A549 (cell line): Measurements from ENCODE around the gene CATSPERZ. TPM values are rescaled to one million over a fixed set of nuclear protein-coding genes. Genes with fewer than 3 reads are reported as not detected.

Source experiments
- ATAC-seq, 2 experiments: fragments of 200-7000 bp in 1 of 2; fragments of >200 bp in 1 of 2; cut with Nextera tagmentation in 1 of 2; cut with Tn5 transposase in 1 of 2; 3 replicates each; pipeline versions ENCODE4 v1.8.0 to v1.9.1; 2018 to 2020; ENCODE audit warnings: mild to moderate bottlenecking in 1 of 2, moderate library complexity in 1 of 2
- CTCF ChIA-PET: fragments of 300-600 bp; sonication (Branson Sonifier 250); formaldehyde crosslinking; extraction: SDS; loops from one replicate; lab custom pipeline; 2021; ENCODE audit warnings: antibody characterized with exemption, inconsistent platforms; lab: Yijun Ruan, JAX
- POLR2A ChIA-PET: fragments of 350-600 bp; formaldehyde crosslinking; extraction: SDS; loops from one replicate; lab custom pipeline; 2021; ENCODE audit warnings: antibody characterized with exemption, inconsistent platforms; lab: Yijun Ruan, JAX
- DNase-seq, 2 experiments: peaks; one replicate each; pipeline versions ENCODE4 v3.0.0 to v3.0.0-alpha.2; 2011 to 2016; ENCODE audit warnings: low read depth in 1 of 2, low spot score in 1 of 2
- FAIRE-seq: peaks from 2 replicates; lab custom pipeline; 2011; peaks lifted over from hg19 to GRCh38; lab: Jason Lieb, UNC
- H3K27ac ChIP-seq, 2 experiments: fragments of >200 bp; sonication (Bioruptor Twin); formaldehyde crosslinking; 3 replicates each; pipeline ENCODE4 v1.5.1; 2016 to 2017
- H3K4me1 ChIP-seq: fragments of >200 bp; sonication (Bioruptor Twin); formaldehyde crosslinking; 3 replicates; pipeline ENCODE4 v1.6.1; 2016
- H3K4me2 ChIP-seq: fragments of >200 bp; sonication (Bioruptor Twin); formaldehyde crosslinking; 3 replicates; pipeline ENCODE4 v1.6.1; 2016
- H3K4me3 ChIP-seq: fragments of >200 bp; sonication (Bioruptor Twin); formaldehyde crosslinking; 3 replicates; pipeline ENCODE4 v1.5.1; 2016
- H3K9me3 ChIP-seq: fragments of >200 bp; sonication (Bioruptor Twin); formaldehyde crosslinking; 3 replicates; pipeline ENCODE4 v1.6.1; 2016
- CHD2 ChIP-seq: fragments of 150-350 bp; IDR thresholded peaks from 2 replicates; pipeline ENCODE4 v1.6.1; 2014; ENCODE audit warnings: low read length; ENCODE audit not compliant: partially characterized antibody
- EP300 ChIP-seq, 2 experiments: fragments of >200 bp; sonication (Bioruptor Twin); formaldehyde crosslinking; IDR thresholded peaks; 2 replicates in 1 of 2; 3 replicates in 1 of 2; pipeline ENCODE4 v1.6.1; 2016 to 2017
- ESRRA ChIP-seq: fragments of 150-350 bp; IDR thresholded peaks from 2 replicates; pipeline ENCODE4 v1.6.1; 2014; ENCODE audit warnings: mild to moderate bottlenecking, low read length, borderline replicate concordance
- FOSB ChIP-seq: fragments of 250-450 bp; sonication (Bioruptor Pico); IDR thresholded peaks from 2 replicates; pipeline ENCODE4 v1.5.0; 2020; ENCODE audit warnings: mild to moderate bottlenecking, moderate library complexity
- GATA3 ChIP-seq: IDR thresholded peaks from 2 replicates; pipeline ENCODE4 v1.6.1; 2012; ENCODE audit warnings: borderline replicate concordance
- HOXA7 ChIP-seq: fragments of 250-450 bp; sonication (Bioruptor Pico); IDR thresholded peaks from 2 replicates; pipeline ENCODE4 v1.5.0; 2020; ENCODE audit warnings: mild to moderate bottlenecking, moderate library complexity
- MAFK ChIP-seq: fragments of 450-650 bp; IDR thresholded peaks from 2 replicates; pipeline ENCODE4 v1.6.1; 2014; ENCODE audit not compliant: partially characterized antibody
- MAZ ChIP-seq: fragments of 150-350 bp; IDR thresholded peaks from 2 replicates; pipeline ENCODE4 v1.6.1; 2014; ENCODE audit warnings: antibody characterized with exemption, low read depth, low read length, borderline replicate concordance
- MYC ChIP-seq: IDR thresholded peaks from 2 replicates; pipeline ENCODE4 v1.6.1; 2012; ENCODE audit warnings: mild to moderate bottlenecking, inconsistent platforms, low read length, improper control_type of control experiment, borderline replicate concordance
- NPAS2 ChIP-seq: fragments of 250-450 bp; sonication (Bioruptor Pico); IDR thresholded peaks from 2 replicates; pipeline ENCODE4 v1.8.0; 2022; ENCODE audit warnings: mild to moderate bottlenecking, moderate library complexity, borderline replicate concordance
- NR3C1 ChIP-seq: fragments of >200 bp; sonication (Bioruptor Twin); formaldehyde crosslinking; IDR thresholded peaks from 3 replicates; pipeline ENCODE4 v1.6.1; 2017
- POLR2A ChIP-seq: IDR thresholded peaks from 2 replicates; pipeline ENCODE4 v1.6.1; 2012; ENCODE audit warnings: mild to moderate bottlenecking, low read length
- RARB ChIP-seq: fragments of 250-450 bp; sonication (Bioruptor Pico); IDR thresholded peaks from 2 replicates; pipeline ENCODE4 v1.8.0; 2021; ENCODE audit warnings: mild to moderate bottlenecking, moderate library complexity
- SREBF2 ChIP-seq: fragments of 450-650 bp; IDR thresholded peaks from 2 replicates; pipeline ENCODE4 v1.6.1; 2014; ENCODE audit warnings: mild to moderate bottlenecking, moderate library complexity
- ZNF302 ChIP-seq: fragments of 250-450 bp; sonication (Bioruptor Pico); IDR thresholded peaks from 2 replicates; pipeline ENCODE4 v1.9.0; 2021; ENCODE audit warnings: inconsistent platforms, mild to moderate bottlenecking, moderate library complexity
- ZSCAN20 ChIP-seq: fragments of 250-450 bp; sonication (Bioruptor Pico); IDR thresholded peaks from 2 replicates; pipeline ENCODE4 v1.8.0; 2022; ENCODE audit warnings: mild to moderate bottlenecking, moderate library complexity
- WGBS: methylation state at CpG from one replicate; pipeline ENCODE4 v1.1.6; 2017; ENCODE audit errors: missing lambda C conversion rate; 5-methylcytosine and 5-hydroxymethylcytosine counted together
- polyA plus RNA-seq, 4 experiments: library from polyadenylated mRNA; depleted of rRNA in 3 of 4; stranded (reverse); fragments of >200 nt; fragmentation: RNase III in 1 of 4; extraction: RNeasy Plus Mini Kit Qiagen cat#74134 plus additional on column Dnase treatment in 1 of 4; gene quantifications; 2 replicates in 3 of 4; 3 replicates in 1 of 4; pipeline ENCODE4 v1.2.3, GENCODE V29; 2011 to 2017
- TF ChIP-seq, protein P1 (sequence below): fragments of 450-650 bp; IDR thresholded peaks from 2 replicates; pipeline ENCODE4 v1.6.1; 2014; ENCODE audit warnings: antibody characterized with exemption
- TF ChIP-seq, protein P2 (sequence below): fragments of 200-600 bp; sonication (generic); IDR thresholded peaks from 2 replicates; pipeline ENCODE4 v1.6.1; 2016; ENCODE audit warnings: antibody characterized with exemption, mild to moderate bottlenecking, moderate library complexity
- TF ChIP-seq, protein P3 (sequence below): IDR thresholded peaks from 2 replicates; pipeline ENCODE4 v1.6.1; 2012; ENCODE audit warnings: low read depth, borderline replicate concordance

Gene CATSPERZ
- polyA plus RNA-seq, 2 of the 4 experiments (the other 2 are of a cell fraction), result 1.9 to 3.4 TPM

DNA sequence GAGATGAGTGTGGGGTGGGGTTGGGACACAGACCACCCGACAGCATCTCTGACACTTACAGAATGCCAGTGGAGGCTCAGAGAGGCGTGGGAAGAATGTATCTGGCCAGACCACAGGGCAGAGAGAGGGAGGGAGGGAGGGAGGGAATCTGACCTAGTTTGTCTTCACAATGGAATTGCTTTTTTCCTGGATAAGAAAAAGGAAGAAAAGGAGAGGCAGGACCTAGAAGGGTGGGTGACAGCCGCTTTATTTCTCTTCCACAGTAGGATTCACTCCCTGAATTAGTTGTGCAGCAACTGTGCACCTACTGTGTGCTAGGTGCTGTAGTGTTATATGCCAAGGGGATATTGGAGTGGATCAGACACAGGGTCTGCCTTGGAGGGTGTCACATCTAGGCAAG, 5.4 kb upstream of the CATSPERZ start:
- Histone ChIP-seq H3K4me1 (peaks cover 5% of the 10 kb centered on the region; the same call in 2 of the 3 replicates), H3K4me3 (no peak overlapping the region), H3K9me3 (no peaks in the 10 kb centered on the region), H3K4me2 (no peak overlapping the region), H3K27ac (no peak overlapping the region)
- CTCF ChIA-PET, result interaction anchor here (0.6 to 1.7 kb wide), 6 partner anchors 8 to 119 kb away, joined by 3 to 8 read pairs (median 4); no protein-coding TSS in a partner anchor
- no peak for ATAC-seq
- FAIRE-seq, result no peak
- no peak for DNase-seq
- WGBS, result 62% methylated on average over 3 of the region's 3 CpGs
- no peak for TF ChIP-seq MAFK
- TF ChIP-seq NPAS2 (CRISPR knock-in tag), result no peak
- TF ChIP-seq CHD2, result no peak
- POLR2A ChIA-PET, result interaction anchor here (1.0 kb wide), 1 partner anchor 18 kb away, joined by 4 read pairs; no protein-coding TSS in a partner anchor

DNA sequence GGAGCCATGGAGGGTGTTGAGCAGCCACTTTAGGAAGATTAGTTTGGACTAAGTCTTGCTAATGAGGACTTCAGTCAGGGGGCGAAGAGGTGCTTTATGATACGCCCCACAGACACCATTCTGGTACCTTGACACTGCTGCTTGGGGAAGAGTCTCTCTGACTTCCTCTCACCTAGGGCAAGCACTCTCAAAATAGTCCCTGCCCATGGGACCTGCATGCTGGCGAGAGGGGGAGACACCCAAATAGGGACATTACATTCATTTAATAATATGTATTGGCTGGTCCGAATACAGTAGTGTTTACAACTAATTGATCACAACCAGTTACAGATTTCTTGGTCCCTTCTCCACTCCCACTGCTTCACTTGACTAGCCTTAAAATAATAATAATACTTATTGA, 4.4 kb upstream of the CATSPERZ start:
- TF ChIP-seq MYC, result no peak
- no peak for TF ChIP-seq POLR2A
- TF ChIP-seq NR3C1, result no peak
- TF ChIP-seq RARB, result no peak
- no peak for TF ChIP-seq ZNF302 (CRISPR knock-in tag)
- TF ChIP-seq EP300 (IDR thresholded peaks at IDR 0.05), result no peak
- no peak for TF ChIP-seq GATA3
- TF ChIP-seq SREBF2, result no peak
- TF ChIP-seq, protein P1, sequence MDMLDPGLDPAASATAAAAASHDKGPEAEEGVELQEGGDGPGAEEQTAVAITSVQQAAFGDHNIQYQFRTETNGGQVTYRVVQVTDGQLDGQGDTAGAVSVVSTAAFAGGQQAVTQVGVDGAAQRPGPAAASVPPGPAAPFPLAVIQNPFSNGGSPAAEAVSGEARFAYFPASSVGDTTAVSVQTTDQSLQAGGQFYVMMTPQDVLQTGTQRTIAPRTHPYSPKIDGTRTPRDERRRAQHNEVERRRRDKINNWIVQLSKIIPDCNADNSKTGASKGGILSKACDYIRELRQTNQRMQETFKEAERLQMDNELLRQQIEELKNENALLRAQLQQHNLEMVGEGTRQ, result no peak
- TF ChIP-seq MAZ, result no peak
- TF ChIP-seq, protein P2, sequence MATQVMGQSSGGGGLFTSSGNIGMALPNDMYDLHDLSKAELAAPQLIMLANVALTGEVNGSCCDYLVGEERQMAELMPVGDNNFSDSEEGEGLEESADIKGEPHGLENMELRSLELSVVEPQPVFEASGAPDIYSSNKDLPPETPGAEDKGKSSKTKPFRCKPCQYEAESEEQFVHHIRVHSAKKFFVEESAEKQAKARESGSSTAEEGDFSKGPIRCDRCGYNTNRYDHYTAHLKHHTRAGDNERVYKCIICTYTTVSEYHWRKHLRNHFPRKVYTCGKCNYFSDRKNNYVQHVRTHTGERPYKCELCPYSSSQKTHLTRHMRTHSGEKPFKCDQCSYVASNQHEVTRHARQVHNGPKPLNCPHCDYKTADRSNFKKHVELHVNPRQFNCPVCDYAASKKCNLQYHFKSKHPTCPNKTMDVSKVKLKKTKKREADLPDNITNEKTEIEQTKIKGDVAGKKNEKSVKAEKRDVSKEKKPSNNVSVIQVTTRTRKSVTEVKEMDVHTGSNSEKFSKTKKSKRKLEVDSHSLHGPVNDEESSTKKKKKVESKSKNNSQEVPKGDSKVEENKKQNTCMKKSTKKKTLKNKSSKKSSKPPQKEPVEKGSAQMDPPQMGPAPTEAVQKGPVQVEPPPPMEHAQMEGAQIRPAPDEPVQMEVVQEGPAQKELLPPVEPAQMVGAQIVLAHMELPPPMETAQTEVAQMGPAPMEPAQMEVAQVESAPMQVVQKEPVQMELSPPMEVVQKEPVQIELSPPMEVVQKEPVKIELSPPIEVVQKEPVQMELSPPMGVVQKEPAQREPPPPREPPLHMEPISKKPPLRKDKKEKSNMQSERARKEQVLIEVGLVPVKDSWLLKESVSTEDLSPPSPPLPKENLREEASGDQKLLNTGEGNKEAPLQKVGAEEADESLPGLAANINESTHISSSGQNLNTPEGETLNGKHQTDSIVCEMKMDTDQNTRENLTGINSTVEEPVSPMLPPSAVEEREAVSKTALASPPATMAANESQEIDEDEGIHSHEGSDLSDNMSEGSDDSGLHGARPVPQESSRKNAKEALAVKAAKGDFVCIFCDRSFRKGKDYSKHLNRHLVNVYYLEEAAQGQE, result no peak
- TF ChIP-seq FOSB, result no peak
- no peak for TF ChIP-seq HOXA7 (CRISPR knock-in tag)
- TF ChIP-seq ZSCAN20, result no peak
- TF ChIP-seq, protein P3, sequence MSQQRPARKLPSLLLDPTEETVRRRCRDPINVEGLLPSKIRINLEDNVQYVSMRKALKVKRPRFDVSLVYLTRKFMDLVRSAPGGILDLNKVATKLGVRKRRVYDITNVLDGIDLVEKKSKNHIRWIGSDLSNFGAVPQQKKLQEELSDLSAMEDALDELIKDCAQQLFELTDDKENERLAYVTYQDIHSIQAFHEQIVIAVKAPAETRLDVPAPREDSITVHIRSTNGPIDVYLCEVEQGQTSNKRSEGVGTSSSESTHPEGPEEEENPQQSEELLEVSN, result no peak
- no peak for TF ChIP-seq ESRRA

DNA sequence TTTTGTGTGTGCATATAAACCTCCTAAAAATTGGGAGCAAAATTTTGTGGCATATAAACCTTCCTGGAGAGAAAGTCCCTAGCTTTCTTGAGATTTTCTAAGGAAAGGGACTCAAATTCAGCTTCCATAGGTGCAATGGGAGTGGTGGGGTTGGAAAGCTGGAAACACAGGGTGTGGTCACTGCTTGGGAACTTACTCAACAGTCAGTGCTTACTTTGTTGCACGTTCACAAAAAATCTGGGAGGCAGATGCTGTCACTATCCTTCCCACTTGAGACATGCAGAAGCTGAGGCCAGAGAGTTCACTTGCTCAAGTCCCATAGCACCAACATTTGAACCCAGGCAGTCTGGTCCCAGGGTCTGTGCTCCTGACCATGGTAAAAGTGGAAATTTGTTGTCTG, 3.9 kb upstream of the CATSPERZ start:
- no peak for FAIRE-seq
- Histone ChIP-seq H3K4me1 (peaks cover 5% of the 10 kb centered on the region; the same call in 2 of the 3 replicates), H3K4me2 (no peak overlapping the region), H3K27ac (no peak overlapping the region), H3K9me3 (no peaks in the 10 kb centered on the region), H3K4me3 (no peak overlapping the region)
- POLR2A ChIA-PET, result no interaction called here
- no peak for ATAC-seq
- TF ChIP-seq ZNF302 (CRISPR knock-in tag), result no peak
- CTCF ChIA-PET, result interaction anchor here (0.7 to 2.5 kb wide), 6 partner anchors 18 to 59 kb away, joined by 3 to 7 read pairs (median 5); no protein-coding TSS in a partner anchor
- DNase-seq, result no peak
- 7% methylated on average over 1 of the region's 1 CpG for WGBS

More for the DNA sequence above, 4.4 kb upstream of the CATSPERZ start:
- ChIA-PET CTCF (interaction anchor here (0.7 to 2.5 kb wide), 6 partner anchors 9 to 60 kb away, joined by 3 to 7 read pairs (median 5); no protein-coding TSS in a partner anchor), POLR2A (interaction anchor here (1.0 kb wide), 1 partner anchor 19 kb away, joined by 4 read pairs; no protein-coding TSS in a partner anchor)
- H3K27ac ChIP-seq, result no peak overlapping the region
- peaks cover 5% of the 10 kb centered on the region; the same call in 2 of the 3 replicates for H3K4me1 ChIP-seq
- H3K9me3 ChIP-seq, result no peaks in the 10 kb centered on the region
- 84% methylated on average over 4 of the region's 4 CpGs for WGBS
- FAIRE-seq (no peak), DNase-seq (no peak), ATAC-seq (no peak)
- no peak overlapping the region for H3K4me3 ChIP-seq
- H3K4me2 ChIP-seq, result no peak overlapping the region
